H9 (cell line): Measurements from ENCODE around the gene ATP6V1B1. TPM values are rescaled to one million over a fixed set of nuclear protein-coding genes. Genes with fewer than 3 reads are reported as not detected.
"Not testable (repeated sequence)": the region's sequence is repeated elsewhere in the genome, so short reads cannot be mapped to it uniquely, and the experiment has no call there.

ENCODE experiments used
- DNase-seq: peaks from one replicate; pipeline ENCODE4 v3.0.0-alpha.2; 2017
- H2AFZ ChIP-seq: one replicate; pipeline ENCODE4 v1.6.1; 2013; ENCODE audit warnings: mild to moderate bottlenecking, low read length, control low read depth, moderate library complexity
- H2AK5ac ChIP-seq: 2 replicates; pipeline ENCODE4 v1.6.1; 2013; ENCODE audit warnings: low read length, control low read depth, mixed read lengths; ENCODE audit not compliant: insufficient read length
- H2BK120ac ChIP-seq: one replicate; pipeline ENCODE4 v1.6.1; 2013; ENCODE audit warnings: low read depth, mild to moderate bottlenecking, low read length, control low read depth, inconsistent platforms; ENCODE audit not compliant: poor library complexity, severe bottlenecking
- H2BK12ac ChIP-seq: 2 replicates; pipeline ENCODE4 v1.6.1; 2013; ENCODE audit warnings: low read length, control low read depth, mixed read lengths, low read depth; ENCODE audit not compliant: insufficient read length
- H2BK15ac ChIP-seq: 2 replicates; pipeline ENCODE4 v1.6.1; 2013; ENCODE audit warnings: low read depth, low read length, control low read depth
- H2BK20ac ChIP-seq: one replicate; pipeline ENCODE4 v1.6.1; 2013; ENCODE audit warnings: low read depth, mild to moderate bottlenecking, low read length, control low read depth, inconsistent platforms; ENCODE audit not compliant: poor library complexity, severe bottlenecking
- H2BK5ac ChIP-seq: 2 replicates; pipeline ENCODE4 v1.6.1; 2013; ENCODE audit warnings: low read length, control low read depth, mixed read lengths; ENCODE audit not compliant: insufficient read length
- H3K14ac ChIP-seq: 2 replicates; pipeline ENCODE4 v1.6.1; 2013; ENCODE audit warnings: low read length, control low read depth; ENCODE audit not compliant: insufficient read depth
- H3K18ac ChIP-seq: 2 replicates; pipeline ENCODE4 v1.6.1; 2013; ENCODE audit warnings: low read depth, mild to moderate bottlenecking, mixed read lengths, low read length, control low read depth; ENCODE audit not compliant: insufficient read length
- H3K23ac ChIP-seq: 2 replicates; pipeline ENCODE4 v1.6.1; 2013; ENCODE audit warnings: low read length, control low read depth, mixed read lengths, low read depth; ENCODE audit not compliant: insufficient read length
- H3K23me2 ChIP-seq: 2 replicates; pipeline ENCODE4 v1.6.1; 2013; ENCODE audit warnings: low read depth, mild to moderate bottlenecking, mixed read lengths, low read length, control low read depth; ENCODE audit not compliant: insufficient read length, poor library complexity, severe bottlenecking
- H3K27ac ChIP-seq: 2 replicates; pipeline ENCODE4 v1.5.1; 2013; ENCODE audit warnings: low read length, control low read depth, mixed read lengths, low read depth; ENCODE audit not compliant: insufficient read length
- H3K27me3 ChIP-seq: 2 replicates; pipeline ENCODE4 v1.6.1; 2013; ENCODE audit warnings: low read length, control low read depth, inconsistent platforms; ENCODE audit not compliant: insufficient read depth
- H3K4ac ChIP-seq: 2 replicates; pipeline ENCODE4 v1.6.1; 2013; ENCODE audit warnings: low read depth, mild to moderate bottlenecking, control low read depth, inconsistent platforms, low read length, moderate library complexity
- H3K4me1 ChIP-seq: 2 replicates; pipeline ENCODE4 v1.6.1; 2013; ENCODE audit warnings: low read length, control low read depth, inconsistent platforms; ENCODE audit not compliant: insufficient read depth
- H3K4me2 ChIP-seq: 2 replicates; pipeline ENCODE4 v1.6.1; 2013; ENCODE audit warnings: low read length, control low read depth, mixed read lengths; ENCODE audit not compliant: insufficient read length, insufficient read depth
- H3K56ac ChIP-seq: 2 replicates; pipeline ENCODE4 v1.6.1; 2013; ENCODE audit warnings: low read depth, mild to moderate bottlenecking, mixed read lengths, low read length, control low read depth; ENCODE audit not compliant: insufficient read length
- H3K79me1 ChIP-seq: 2 replicates; pipeline ENCODE4 v1.6.1; 2013; ENCODE audit warnings: low read depth, mild to moderate bottlenecking, moderate library complexity, low read length, control low read depth, inconsistent platforms; ENCODE audit not compliant: insufficient read depth, poor library complexity, severe bottlenecking
- H3K79me2 ChIP-seq: 2 replicates; pipeline ENCODE4 v1.6.1; 2013; ENCODE audit warnings: low read length, control low read depth, inconsistent platforms; ENCODE audit not compliant: insufficient read depth
- H3K9ac ChIP-seq: 2 replicates; pipeline ENCODE4 v1.6.1; 2013; ENCODE audit warnings: low read length, control low read depth, mixed read lengths; ENCODE audit not compliant: insufficient read length; ENCODE audit errors: extremely low read depth
- H3K9me3 ChIP-seq: one replicate; pipeline ENCODE4 v1.6.1; 2013; ENCODE audit warnings: low read depth, low read length, inconsistent platforms; ENCODE audit not compliant: control insufficient read depth
- H3T11ph ChIP-seq: one replicate; pipeline ENCODE4 v1.6.1; 2013; ENCODE audit warnings: mild to moderate bottlenecking, low read length, control low read depth, inconsistent platforms
- H4K20me1 ChIP-seq: one replicate; pipeline ENCODE4 v1.6.1; 2013; ENCODE audit not compliant: control insufficient read depth, insufficient read length, insufficient read depth
- H4K5ac ChIP-seq: 2 replicates; pipeline ENCODE4 v1.6.1; 2013; ENCODE audit warnings: low read depth, mild to moderate bottlenecking, mixed read lengths, low read length, control low read depth; ENCODE audit not compliant: insufficient read length
- H4K8ac ChIP-seq: replicated peaks from 2 replicates; pipeline ENCODE4 v1.6.1; 2013; ENCODE audit warnings: low read length, control low read depth, mixed read lengths, low read depth; ENCODE audit not compliant: insufficient read length
- H4K91ac ChIP-seq: 2 replicates; pipeline ENCODE4 v1.6.1; 2013; ENCODE audit warnings: low read depth, mild to moderate bottlenecking, moderate library complexity, mixed read lengths, low read length, control low read depth; ENCODE audit not compliant: insufficient read length
- H3K27ac Mint-ChIP-seq, 3 experiments: 2 replicates in 2 of 3; 3 replicates in 1 of 3; pipeline ENCODE4 v1.8.0; 2020 to 2021; ENCODE audit warnings: mixed read lengths in 3 of 3, mild to moderate bottlenecking in 1 of 3, moderate library complexity in 1 of 3
- H3K27me3 Mint-ChIP-seq: 2 replicates; pipeline ENCODE4 v1.8.0; 2021; ENCODE audit warnings: low read depth, mild to moderate bottlenecking, moderate library complexity, mixed read lengths
- H3K36me3 Mint-ChIP-seq, 3 experiments: 2 replicates in 2 of 3; 3 replicates in 1 of 3; pipeline ENCODE4 v1.8.0; 2020 to 2021; ENCODE audit warnings: low read depth in 3 of 3, mixed read lengths in 3 of 3; ENCODE audit not compliant: insufficient read depth in 1 of 3
- H3K4me1 Mint-ChIP-seq, 2 experiments: 2 replicates each; pipeline ENCODE4 v1.8.0; 2020; ENCODE audit warnings: mixed read lengths in 2 of 2
- H3K4me3 Mint-ChIP-seq, 2 experiments: 2 replicates in 1 of 2; 3 replicates in 1 of 2; pipeline ENCODE4 v1.8.0; 2020 to 2021; ENCODE audit warnings: mild to moderate bottlenecking in 2 of 2, mixed read lengths in 2 of 2, moderate library complexity in 1 of 2
- H3K9me3 Mint-ChIP-seq, 2 experiments: 2 replicates in 1 of 2; 3 replicates in 1 of 2; pipeline ENCODE4 v1.8.0; 2020; ENCODE audit warnings: mild to moderate bottlenecking in 2 of 2, mixed read lengths in 2 of 2, moderate library complexity in 1 of 2
- WGBS: extraction: QIAGEN DNeasy Blood & Tissue Kit; methylation state at CpG from one replicate; pipeline ENCODE4 v1.1.7; 2013; ENCODE audit warnings: missing lambda C conversion rate, low lambda C conversion rate, mixed read lengths; ENCODE audit not compliant: insufficient read length; ENCODE audit errors: extremely low coverage; 5-methylcytosine and 5-hydroxymethylcytosine counted together
- total RNA-seq: library from RNA; stranded (reverse); gene quantifications from 2 replicates; pipeline ENCODE4 v1.2.1, GENCODE V29; 2021
- TF ChIP-seq, protein P1 (sequence below): fragments of 200-600 bp; sonication (generic); conservative IDR thresholded peaks from 3 replicates; pipeline ENCODE4 v1.8.0; 2021; ENCODE audit warnings: antibody characterized with exemption, mild to moderate bottlenecking

ATP6V1B1 gene
- total RNA-seq, 1 experiment from 2014 or later, result not detected

DNA sequence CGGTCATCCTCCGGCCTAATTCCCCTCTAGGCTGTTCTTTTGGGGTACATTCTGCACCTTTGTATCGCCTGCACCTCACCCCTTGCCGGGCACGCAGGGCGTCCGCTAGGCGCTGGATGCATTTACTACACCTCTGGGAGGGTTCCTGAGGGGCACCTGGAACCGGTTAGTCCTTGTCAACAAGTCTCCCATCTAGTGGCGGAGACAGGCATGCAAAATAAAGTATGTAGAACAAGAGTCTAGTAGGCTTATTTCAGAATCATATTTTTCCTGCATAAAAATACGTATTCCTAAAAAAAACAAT, 59.7 kb downstream of the ATP6V1B1 start:
- H3K23me2 ChIP-seq, result peaks cover 13% of the 10 kb centered on the region
- H2BK120ac ChIP-seq, result no peak overlapping the region
- H2BK20ac ChIP-seq, result no peak overlapping the region
- no CpG with 5 or more reads among the region's 11 CpGs for WGBS
- no peaks in the 10 kb centered on the region for H4K20me1 ChIP-seq
- Mint-ChIP-seq H3K27ac (no peak overlapping the region), H3K4me1 (peaks cover 12% of the 10 kb centered on the region in 2 experiments), H3K9me3 (no peaks in the 10 kb centered on the region), H3K36me3 (peaks cover 3 to 6% (median 4%) of the 10 kb centered on the region in 3 experiments; a peak in 4 of 7 replicates), H3K4me3 (peak overlapping the region; percentile 73 to 86), H3K27me3 (peaks cover 25% of the 10 kb centered on the region)
- no peak overlapping the region for H4K91ac ChIP-seq
- no peak overlapping the region for H3K18ac ChIP-seq
- no peak overlapping the region for H4K5ac ChIP-seq
- peak overlapping the region; percentile 25 for H3K9ac ChIP-seq
- no peaks in the 10 kb centered on the region for H3K4me1 ChIP-seq
- TF ChIP-seq, protein P1, sequence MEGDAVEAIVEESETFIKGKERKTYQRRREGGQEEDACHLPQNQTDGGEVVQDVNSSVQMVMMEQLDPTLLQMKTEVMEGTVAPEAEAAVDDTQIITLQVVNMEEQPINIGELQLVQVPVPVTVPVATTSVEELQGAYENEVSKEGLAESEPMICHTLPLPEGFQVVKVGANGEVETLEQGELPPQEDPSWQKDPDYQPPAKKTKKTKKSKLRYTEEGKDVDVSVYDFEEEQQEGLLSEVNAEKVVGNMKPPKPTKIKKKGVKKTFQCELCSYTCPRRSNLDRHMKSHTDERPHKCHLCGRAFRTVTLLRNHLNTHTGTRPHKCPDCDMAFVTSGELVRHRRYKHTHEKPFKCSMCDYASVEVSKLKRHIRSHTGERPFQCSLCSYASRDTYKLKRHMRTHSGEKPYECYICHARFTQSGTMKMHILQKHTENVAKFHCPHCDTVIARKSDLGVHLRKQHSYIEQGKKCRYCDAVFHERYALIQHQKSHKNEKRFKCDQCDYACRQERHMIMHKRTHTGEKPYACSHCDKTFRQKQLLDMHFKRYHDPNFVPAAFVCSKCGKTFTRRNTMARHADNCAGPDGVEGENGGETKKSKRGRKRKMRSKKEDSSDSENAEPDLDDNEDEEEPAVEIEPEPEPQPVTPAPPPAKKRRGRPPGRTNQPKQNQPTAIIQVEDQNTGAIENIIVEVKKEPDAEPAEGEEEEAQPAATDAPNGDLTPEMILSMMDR, result peak; percentile 57
- H3K23ac ChIP-seq, result no peak overlapping the region
- peak overlapping the region; percentile 65 for H2AFZ ChIP-seq
- H3K14ac ChIP-seq, result no peak overlapping the region
- no peak overlapping the region for H2AK5ac ChIP-seq
- H3K9me3 ChIP-seq, result no peaks in the 10 kb centered on the region
- no peaks in the 10 kb centered on the region for H3K79me1 ChIP-seq
- H3K56ac ChIP-seq, result no peak overlapping the region
- peak; percentile 52 for DNase-seq
- H2BK15ac ChIP-seq, result no peak overlapping the region
- H3K27me3 ChIP-seq, result no peaks in the 10 kb centered on the region
- no peak overlapping the region for H3K27ac ChIP-seq
- H2BK5ac ChIP-seq, result no peak overlapping the region
- peak overlapping the region; percentile 90 for H3K4me2 ChIP-seq
- no peak overlapping the region for H2BK12ac ChIP-seq
- no peak overlapping the region for H3K4ac ChIP-seq
- H4K8ac ChIP-seq, result no peak overlapping the region
- H3K79me2 ChIP-seq, result 0 out of 2 replicates have a peak, but pooled peaks cover 3% of the 10 kb centered on the region
- no peak overlapping the region for H3T11ph ChIP-seq

GRCh38 chr2:70998885-70999284, 63.2 kb downstream of the ATP6V1B1 start:
- not testable (repeated sequence) for H2BK12ac ChIP-seq, H3K23ac ChIP-seq, H4K5ac ChIP-seq, H3K18ac ChIP-seq, H3K27me3 ChIP-seq, H3K36me3 Mint-ChIP-seq, H2BK5ac ChIP-seq, H4K8ac ChIP-seq, H3K79me1 ChIP-seq, H2BK20ac ChIP-seq, H4K91ac ChIP-seq, H3K56ac ChIP-seq, H2AFZ ChIP-seq, H3K27ac Mint-ChIP-seq, H3K79me2 ChIP-seq, H3K4me3 Mint-ChIP-seq, H2AK5ac ChIP-seq, H3K9ac ChIP-seq, H3K9me3 Mint-ChIP-seq, H2BK120ac ChIP-seq, H3T11ph ChIP-seq, H3K27ac ChIP-seq, H3K4me1 ChIP-seq, H3K14ac ChIP-seq, H4K20me1 ChIP-seq, H2BK15ac ChIP-seq, H3K4me2 ChIP-seq, H3K9me3 ChIP-seq, DNase-seq, H3K4ac ChIP-seq
- peaks cover 20 to 22% of the 10 kb centered on the region in 2 experiments for H3K4me1 Mint-ChIP-seq
- WGBS, result no CpG with 5 or more reads among the region's 4 CpGs
- H3K23me2 ChIP-seq, result peaks cover 17% of the 10 kb centered on the region
- peaks cover 30% of the 10 kb centered on the region for H3K27me3 Mint-ChIP-seq
